GM19043 (cell line): Measurements from ENCODE around the gene ZGPAT.
"Not testable (repeated sequence)": the region's sequence is repeated elsewhere in the genome, so short reads cannot be mapped to it uniquely, and the experiment has no call there.

Experiments used
- ATAC-seq: cut with Tn5 transposase; IDR thresholded peaks from one replicate; pipeline ENCODE4 v1.9.1; 2021; ENCODE audit warnings: low read depth; ENCODE audit not compliant: unreplicated experiment

ZGPAT gene, protein sequence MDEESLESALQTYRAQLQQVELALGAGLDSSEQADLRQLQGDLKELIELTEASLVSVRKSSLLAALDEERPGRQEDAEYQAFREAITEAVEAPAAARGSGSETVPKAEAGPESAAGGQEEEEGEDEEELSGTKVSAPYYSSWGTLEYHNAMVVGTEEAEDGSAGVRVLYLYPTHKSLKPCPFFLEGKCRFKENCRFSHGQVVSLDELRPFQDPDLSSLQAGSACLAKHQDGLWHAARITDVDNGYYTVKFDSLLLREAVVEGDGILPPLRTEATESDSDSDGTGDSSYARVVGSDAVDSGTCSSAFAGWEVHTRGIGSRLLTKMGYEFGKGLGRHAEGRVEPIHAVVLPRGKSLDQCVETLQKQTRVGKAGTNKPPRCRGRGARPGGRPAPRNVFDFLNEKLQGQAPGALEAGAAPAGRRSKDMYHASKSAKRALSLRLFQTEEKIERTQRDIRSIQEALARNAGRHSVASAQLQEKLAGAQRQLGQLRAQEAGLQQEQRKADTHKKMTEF

DNA sequence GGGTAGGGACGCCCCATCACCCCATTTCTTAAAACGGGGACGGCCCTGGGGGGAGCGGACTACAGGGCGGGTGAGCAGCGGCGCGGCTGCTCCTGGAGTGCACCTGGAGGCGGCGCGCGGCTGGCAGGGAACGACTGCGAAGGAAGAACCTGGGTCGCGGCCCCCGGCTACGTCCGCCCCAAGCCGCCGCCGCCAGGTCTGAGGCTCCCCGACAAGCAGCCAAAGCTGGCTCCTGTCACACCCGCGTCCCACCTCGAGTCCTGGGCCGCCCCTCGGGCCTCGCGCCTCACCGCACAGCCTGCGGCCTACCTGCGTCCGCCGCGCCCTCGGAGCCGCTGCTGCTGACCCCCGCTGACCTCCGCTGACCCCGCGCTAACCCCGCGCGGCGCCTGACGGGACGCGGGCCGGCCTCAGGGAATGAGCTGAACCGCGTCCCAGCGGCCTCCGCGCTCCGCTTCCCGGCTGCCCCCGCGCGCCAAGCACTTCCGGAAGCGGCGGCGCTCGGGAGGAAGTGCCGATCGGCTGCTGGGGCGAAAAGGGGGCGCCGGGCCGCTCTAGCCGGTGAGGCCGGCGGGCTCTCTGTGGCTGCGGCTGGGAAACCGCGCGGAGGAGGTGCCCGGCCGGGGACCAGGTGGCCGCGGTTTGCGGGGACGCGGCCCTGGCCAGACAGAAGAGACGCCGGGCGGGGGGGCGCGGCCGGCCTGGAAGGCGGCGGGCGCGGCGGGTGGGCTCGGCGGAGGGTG is at the start of gene ZGPAT, which contains the start of gene ARFRP1:
ZGPAT (plus strand) TSS at position 482 of the 743 bp plus-strand sequence. CDS start 542 bp downstream, outside the sequence.
ARFRP1 (minus strand) TSS at position 419 of the 743 bp plus-strand sequence. CDS start 885 bp downstream, outside the sequence.
- peak; percentile 55 for ATAC-seq

DNA sequence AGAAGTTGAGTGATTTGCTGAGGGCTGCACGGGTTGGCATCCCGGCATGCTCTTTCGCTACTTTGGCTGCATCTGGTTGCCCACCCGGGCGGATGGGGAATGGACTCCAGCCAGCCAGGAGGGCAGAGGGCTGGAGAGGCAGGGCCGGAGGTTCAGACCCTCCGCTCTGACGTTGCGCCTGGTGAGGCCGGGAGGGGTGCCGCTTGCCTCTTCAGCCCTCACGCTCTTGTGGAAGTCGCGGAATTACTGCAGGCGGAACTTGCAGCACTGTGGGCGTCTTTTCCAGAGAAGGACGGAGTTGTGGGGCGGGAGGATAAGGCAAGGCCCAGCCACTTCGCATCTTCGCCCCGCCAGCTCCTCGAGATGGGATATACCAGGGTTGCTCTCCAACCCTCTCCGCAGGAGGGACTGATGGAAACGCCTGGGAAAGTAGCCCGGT is 49.1 kb upstream of the ZGPAT start:
- ATAC-seq, result no peak

DNA sequence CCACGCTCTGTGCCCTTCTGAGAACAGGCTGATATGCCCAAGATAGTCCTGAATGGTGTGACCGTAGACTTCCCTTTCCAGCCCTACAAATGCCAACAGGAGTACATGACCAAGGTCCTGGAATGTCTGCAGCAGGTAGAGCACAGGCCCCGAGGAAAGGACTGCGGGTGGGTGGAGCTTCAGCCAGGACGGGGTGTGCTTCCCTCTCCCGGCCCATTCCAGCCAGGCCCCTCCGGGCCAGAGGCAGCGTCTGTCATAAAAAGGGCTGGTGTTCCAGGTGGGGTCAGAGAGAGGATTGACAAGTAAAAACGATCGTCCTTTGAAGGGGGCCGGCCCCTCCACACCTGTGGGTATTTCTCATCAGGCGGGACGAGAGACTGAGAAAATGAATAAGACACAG is 48.5 kb upstream of the ZGPAT start:
- no peak for ATAC-seq

DNA sequence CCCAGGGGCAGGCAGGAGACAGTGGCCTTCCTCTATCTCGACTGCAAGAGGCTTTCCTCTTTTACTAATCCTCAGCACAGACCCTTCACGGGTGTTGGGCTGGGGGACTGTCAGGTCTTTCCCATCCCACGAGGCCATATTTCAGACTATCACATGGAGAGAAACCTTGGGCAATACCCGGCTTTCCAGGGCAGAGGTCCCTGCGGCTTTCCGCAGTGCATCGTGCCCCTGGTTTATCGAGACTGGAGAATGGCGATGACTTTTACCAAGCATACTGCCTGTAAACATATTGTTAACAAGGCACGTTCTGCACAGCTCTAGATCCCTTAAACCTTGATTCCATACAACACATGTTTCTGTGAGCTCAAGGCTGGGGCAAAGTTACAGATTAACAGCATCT is 47.7 kb upstream of the ZGPAT start:
- not testable (repeated sequence) for ATAC-seq

DNA sequence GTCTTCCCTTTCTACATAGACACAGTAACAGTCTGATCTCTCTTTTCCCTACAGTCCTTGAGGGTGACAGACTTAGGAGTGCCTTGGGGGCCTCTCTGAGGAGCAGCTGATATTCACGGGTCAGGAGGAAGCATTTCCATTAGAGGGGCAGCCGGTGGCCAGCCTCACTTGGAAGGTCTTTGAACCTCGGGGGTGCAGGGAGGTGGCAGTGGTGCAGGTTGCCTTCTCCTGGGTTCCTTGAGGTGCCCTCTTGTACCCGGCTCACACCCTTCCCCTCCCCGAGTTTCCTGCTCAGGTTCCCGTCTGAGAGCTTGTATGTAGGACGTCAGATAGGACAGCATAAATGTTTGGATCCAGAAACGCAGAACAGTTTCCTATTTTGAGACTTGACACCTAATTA is 47.2 kb upstream of the ZGPAT start:
- no peak for ATAC-seq

DNA sequence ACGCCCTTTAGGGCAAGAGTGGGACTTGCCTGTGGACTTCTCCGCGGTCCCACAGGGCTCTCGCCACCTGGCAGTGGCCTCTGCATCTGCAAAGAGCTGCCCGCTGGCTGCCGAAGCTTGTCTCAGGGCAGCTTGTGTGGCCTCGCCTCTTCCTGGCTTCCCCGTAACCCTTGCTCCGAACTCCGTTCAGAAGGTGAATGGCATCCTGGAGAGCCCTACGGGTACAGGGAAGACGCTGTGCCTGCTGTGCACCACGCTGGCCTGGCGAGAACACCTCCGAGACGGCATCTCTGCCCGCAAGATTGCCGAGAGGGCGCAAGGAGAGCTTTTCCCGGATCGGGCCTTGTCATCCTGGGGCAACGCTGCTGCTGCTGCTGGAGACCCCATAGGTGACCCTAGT is 46.7 kb upstream of the ZGPAT start:
- no peak for ATAC-seq

DNA sequence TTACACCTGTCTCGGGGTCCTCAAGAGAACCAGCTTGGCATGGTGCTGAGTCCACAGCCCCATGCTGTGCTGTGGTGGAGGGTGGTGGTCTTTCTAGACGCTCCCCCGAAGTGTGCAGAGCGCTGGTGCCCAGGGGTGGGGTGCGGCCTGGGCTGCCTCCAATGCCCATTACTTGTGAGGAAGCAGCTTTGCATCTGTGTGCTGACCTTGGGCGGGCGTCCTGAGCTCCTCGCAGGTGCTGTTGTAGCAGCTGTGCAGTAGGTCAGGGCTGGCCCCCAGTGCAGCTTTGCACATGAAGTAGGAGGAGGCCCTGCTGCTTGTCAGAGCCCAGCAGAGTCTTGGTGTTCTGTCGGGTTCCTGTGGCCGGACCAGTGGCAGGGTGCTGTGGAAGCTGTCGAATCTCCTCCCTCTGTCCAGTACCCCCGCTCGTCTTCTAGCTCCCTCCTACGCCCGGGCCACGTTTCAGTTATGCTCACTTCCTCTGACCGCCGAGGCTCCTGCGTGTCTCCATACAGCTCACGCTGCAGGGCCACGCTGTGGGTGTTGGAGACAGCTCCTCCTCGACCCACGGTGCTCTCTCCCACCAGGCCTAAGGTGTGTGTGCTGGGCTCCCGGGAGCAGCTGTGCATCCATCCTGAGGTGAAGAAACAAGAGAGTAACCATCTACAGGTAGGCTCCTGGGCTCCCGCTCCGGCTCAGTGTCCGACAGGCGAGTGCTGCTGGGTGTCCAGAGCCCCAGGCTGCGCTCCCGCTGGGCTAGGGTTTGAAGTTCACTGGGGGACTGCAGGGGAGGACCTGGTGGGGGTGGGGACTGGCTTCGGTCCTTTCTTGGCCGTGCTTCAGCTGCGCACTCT is 45.7 kb upstream of the ZGPAT start:
- no peak for ATAC-seq

DNA sequence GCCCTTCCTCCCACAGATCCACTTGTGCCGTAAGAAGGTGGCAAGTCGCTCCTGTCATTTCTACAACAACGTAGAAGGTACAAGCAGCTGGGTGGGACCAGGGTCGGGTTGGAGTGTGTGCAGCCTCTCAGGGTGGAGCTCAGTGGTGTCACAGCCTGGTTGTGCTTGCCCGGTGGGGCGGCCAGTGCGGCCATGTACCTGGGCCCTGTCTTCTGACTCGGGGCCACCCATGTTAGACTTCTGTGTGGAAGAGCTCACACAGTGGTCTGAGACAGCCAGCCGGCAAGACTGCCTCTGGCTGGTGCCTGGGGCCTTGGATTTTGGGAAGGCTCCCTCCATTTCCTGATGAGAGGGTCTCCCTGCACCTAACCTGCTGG is 45.0 kb upstream of the ZGPAT start:
- no peak for ATAC-seq

DNA sequence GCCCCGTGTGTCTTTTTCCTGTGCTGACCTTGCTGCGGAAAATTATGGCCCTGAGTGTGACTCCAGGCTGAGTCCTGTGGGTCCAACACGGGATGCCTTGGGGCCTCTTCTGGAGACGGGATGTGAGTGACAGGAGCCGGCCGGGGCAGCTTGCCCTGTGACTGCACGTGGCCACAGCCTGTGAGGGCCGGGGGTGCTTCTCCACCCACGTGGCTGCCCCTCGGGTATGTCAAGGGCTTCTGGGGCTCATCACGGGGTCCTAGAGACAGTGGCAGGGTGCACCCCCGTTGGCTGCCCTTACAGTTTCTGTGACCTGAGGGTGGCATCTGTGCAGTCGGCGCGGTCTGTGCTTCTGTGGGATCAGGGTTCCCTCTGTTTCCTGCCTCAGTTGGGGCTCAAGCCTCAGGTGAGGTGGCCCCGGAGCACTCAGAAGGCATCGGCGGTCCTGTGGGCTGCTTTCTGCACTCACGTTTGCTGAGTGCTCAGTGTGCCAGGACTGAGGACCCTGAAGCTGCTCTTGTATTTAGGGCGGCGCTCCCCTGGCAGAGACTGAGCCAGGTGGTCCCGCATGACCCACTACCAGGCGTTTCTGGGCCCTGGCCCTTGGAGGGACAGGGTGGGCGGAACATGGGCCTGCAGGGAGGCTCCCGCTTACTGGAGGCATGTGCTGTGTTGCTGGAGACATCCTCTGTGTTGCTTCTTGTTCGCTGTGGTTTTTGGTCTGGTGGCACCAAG is 44.3 kb upstream of the ZGPAT start:
- ATAC-seq, result no peak

DNA sequence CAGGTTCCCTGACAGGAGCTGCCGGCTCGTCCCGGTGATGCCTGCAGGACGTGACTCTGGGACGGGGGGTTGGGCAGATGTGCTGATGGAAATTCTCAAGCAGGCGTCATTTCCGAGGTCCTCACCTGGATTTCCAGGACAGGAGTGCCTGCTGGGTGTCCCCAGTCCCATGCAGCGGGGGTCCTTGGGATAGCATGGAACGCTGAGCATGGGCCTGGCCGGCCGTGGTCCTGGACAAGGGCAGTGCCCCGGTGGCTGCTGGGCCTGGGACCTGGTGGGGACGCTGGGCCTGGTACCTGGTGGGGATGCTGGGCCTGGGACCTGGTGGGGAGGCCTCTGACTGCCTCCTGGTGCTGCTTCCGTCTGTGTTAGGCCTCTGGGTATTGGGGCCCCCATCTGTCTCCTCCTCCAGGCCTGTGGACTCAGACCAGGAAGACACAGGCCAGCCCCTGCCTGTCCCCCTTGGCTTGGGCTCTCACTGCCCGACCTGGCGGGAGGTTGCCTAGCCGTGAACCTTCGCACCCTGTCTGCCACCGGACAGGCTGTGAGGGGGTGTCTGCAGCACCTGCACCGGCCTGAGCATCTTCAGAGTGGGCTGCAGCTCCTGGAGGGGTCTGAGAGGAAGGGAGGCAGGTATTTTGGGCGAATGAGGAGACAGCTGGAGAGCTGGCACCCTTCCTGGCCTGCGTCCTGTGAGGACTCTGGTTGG is 43.5 kb upstream of the ZGPAT start:
- no peak for ATAC-seq

DNA sequence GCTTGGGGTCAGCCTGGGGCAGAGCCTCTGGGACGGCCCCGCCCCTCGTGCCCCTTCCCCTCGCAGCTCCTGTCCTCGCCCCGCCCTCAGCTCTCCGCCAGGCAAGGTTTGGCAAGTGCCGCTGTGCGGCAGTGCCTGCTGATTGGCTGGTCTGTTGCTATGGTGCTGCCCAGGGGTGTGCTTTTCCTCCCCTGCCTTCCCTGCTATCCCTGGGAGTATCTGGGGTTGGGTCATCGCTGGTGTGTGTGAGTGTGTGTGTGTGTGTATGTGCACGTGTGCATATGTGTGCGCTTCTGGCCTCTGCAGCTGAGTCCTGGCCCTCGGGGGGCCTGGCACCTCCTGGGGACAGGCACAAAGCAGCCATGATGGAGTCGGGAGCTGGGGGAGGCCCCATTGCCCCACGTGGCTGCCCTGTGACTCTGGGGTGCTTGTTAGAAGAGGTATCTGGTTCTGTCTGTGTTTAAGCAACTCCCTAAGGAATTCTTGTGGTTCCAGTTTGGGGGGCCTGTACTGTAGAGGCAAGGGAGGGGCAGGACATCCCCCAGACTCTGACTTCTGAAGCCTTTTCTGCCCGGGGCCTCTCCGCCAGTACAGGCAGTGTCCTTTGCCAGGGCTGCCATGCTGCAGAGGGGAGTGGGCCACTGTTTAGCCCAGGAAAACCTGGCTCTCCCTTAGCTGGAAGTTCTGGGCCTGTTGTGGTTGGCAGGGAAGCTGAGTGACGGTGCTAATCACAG is 42.8 kb upstream of the ZGPAT start:
- ATAC-seq, result no peak

DNA sequence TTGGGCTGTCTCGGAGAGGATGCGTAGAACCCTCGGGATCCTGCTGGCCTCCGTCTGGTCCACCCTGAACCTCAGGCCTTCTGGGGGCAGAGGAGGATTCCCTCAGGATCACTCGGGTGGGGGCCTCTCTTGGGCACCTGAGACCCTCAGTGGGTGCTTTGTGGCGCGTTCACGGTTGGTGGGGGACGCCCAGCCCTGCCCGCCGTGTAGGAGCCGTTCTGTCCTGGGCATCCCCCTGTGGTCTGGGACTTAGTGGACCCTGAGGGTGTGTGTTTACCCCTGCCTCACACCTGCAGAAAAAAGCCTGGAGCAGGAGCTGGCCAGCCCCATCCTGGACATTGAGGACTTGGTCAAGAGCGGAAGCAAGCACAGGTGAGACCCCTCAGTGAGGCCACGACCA is 42.1 kb upstream of the ZGPAT start:
- ATAC-seq, result no peak

DNA sequence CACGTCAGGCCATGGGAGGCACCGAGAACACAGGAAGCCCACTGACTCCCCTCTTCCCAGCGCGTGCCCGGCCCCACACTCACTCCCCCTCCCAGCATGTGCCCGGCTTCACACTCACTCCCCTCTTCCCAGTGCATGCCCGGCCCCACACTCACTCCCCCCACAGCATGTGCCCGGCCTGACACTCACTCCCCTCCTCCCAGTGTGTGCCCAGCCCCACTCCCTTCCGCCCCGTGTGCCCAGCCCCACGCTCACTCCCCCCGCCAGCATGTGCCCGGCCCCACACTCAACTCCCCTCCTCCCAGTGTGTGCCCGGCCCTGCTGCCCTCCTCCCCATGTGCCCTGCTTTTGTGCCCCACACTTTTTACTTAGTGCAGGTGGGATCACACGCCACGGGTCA is 40.0 kb upstream of the ZGPAT start:
- no peak for ATAC-seq

DNA sequence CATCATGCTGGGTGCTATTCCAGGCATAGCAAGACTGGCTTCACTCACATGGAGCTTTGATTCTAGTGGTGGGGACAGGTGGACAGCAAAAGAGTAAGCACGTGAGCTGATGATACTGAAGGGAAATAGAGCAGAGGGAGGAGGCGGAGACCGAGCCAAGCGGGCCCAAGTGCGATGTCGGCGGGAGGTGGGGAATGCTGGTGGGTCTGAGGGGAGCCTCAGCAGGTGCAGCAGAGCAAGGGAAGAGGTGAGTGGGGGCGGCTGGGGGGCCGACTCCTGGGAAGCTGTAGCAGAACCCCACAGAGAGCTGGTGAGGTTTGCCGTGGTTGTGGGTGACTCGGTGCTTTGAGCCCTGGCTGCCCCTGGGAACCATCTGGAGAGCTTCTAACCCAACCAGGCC is 39.5 kb upstream of the ZGPAT start:
- ATAC-seq, result no peak

DNA sequence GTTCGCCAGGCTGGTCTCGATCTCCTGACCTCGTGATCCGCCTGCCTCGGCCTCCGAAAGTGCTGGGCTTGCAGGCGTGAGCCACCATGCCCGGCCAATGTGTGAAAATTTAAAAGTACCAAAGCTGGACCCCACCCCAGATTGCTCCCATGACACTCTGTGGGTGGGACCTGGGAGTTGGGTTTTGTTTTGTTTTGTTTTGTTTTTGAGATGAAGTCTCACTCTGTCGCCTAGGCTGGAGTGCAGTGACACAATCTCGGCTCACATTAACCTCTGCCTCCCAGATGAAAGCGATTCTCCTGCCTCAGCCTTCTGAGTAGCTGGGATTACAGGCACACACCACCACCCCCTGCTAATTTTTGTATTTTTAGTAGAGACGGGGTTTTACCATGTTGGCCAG is 36.1 kb upstream of the ZGPAT start:
- not testable (repeated sequence) for ATAC-seq

DNA sequence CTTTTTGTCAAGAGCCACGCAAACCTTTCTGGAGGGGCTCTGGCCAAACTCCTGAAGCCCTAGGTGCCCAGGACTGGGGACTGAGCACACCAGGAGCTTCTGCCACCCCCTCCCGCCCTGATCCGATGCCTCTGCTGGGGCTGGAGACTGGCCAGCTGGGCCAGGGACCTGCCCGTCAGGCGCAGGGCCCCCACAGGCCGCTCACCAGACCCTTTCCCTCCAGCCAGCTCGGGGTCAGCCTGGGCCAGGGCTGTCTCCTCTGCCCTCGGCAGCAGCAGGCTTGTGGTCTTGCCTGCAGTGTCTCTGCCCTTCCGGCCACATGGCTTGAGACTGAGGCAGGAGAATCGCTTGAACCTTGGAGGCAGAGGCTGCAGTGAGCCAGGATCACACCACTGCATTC is 35.2 kb upstream of the ZGPAT start:
- no peak for ATAC-seq

DNA sequence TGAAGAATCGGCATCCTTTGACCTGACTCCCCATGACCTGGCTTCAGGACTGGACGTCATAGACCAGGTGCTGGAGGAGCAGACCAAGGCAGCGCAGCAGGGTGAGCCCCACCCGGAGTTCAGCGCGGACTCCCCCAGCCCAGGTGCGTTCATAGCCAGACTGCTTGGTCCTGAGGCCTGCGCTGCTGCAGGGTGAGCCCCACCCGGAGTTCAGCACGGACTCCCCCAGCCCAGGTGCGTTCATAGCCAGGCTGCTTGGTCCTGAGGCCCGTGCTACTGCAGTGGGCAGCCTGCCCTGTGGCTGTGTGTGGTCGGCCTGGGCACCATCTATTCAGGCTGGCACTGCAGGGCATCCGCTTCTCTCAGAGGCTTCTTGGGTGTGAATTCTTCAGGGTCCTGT is 33.9 kb upstream of the ZGPAT start:
- no peak for ATAC-seq

DNA sequence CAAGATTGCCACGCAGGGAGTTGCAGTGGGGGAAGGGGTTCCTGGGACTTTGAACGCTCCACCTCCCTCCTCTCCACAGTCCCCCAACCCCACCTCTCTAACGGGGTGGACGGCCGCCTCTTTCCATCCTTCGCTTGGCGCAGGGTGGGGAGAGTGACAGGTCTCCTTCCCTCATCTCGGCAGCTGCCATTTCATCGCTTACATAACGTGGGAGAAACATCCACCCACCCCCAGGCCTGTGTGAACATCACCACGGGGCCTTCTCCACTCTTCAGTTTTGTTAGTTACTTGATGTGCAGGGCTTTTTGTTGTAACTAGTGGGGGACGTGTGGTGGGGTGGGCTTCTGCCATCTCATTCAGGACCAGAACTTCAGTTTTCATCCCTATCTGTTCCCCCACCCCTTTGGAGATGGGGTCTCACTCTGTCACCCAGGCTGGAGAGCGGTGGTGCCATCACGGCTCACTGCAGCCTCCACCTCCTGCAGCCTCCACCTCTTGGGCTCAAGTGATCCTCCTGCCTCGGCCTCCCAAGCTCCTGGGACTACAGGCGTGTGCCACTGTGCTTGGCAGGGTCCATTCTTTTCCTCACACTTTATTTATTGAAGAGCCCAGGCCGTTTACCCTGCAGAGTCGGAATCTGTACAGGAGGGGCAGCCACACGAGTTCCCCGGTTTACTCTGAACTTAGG is 32.0 kb upstream of the ZGPAT start:
- no peak for ATAC-seq
